Tibial artery (tissue), 4 donors: ENCODE results near the gene WNK1.

Experiments used
- DNase-seq, 2 donors: peaks; one replicate each; pipeline ENCODE4 v3.0.0-alpha.2; 2019
- H3K27ac ChIP-seq, 2 donors: fragments of 200-600 bp; sonication (generic) in 1 of 2; 1 replicate in 1 of 2; 2 replicates in 1 of 2; pipeline ENCODE4 v1.5.1; 2018 to 2019; ENCODE audit warnings: mild to moderate bottlenecking in 1 of 2
- H3K27me3 ChIP-seq, 2 donors: fragments of 200-600 bp; sonication (generic) in 1 of 2; one replicate each; pipeline versions ENCODE4 v1.5.1 to v1.6.0; 2016 to 2019
- H3K36me3 ChIP-seq, 3 donors: fragments of 200-600 bp; sonication (generic) in 2 of 3; one replicate each; pipeline ENCODE4 v1.5.1; 2016 to 2019; ENCODE audit warnings: mild to moderate bottlenecking in 2 of 3
- H3K4me1 ChIP-seq, 4 donors: fragments of 200-600 bp; sonication (generic) in 2 of 4; 1 replicate in 3 of 4; 2 replicates in 1 of 4; pipeline ENCODE4 v1.5.1; 2016 to 2019
- H3K4me3 ChIP-seq, 2 donors: fragments of 200-600 bp; sonication (generic) in 1 of 2; 1 replicate in 1 of 2; 2 replicates in 1 of 2; pipeline ENCODE4 v1.5.1; 2018 to 2019; ENCODE audit warnings: mild to moderate bottlenecking in 2 of 2
- H3K9me3 ChIP-seq, 3 donors: fragments of 200-600 bp; sonication (generic) in 1 of 3; one replicate each; pipeline ENCODE4 v1.5.1; 2016 to 2019
- intact Hi-C: fragments of 100-400 bp; cut with DNase I; formaldehyde crosslinking; loops from one replicate; pipeline ENCODE4 v1.15.0; 2023; ENCODE audit warnings: low total_unique reads
- TF ChIP-seq, protein P1 (sequence below), 2 experiments: fragments of 200-600 bp in 1 of 2; fragments of 450-650 bp in 1 of 2; IDR thresholded peaks; one replicate each; pipeline ENCODE4 v1.5.1; 2017 to 2019; ENCODE audit warnings: antibody characterized with exemption in 2 of 2, mild to moderate bottlenecking in 1 of 2, moderate library complexity in 1 of 2

The WNK1 gene

DNA sequence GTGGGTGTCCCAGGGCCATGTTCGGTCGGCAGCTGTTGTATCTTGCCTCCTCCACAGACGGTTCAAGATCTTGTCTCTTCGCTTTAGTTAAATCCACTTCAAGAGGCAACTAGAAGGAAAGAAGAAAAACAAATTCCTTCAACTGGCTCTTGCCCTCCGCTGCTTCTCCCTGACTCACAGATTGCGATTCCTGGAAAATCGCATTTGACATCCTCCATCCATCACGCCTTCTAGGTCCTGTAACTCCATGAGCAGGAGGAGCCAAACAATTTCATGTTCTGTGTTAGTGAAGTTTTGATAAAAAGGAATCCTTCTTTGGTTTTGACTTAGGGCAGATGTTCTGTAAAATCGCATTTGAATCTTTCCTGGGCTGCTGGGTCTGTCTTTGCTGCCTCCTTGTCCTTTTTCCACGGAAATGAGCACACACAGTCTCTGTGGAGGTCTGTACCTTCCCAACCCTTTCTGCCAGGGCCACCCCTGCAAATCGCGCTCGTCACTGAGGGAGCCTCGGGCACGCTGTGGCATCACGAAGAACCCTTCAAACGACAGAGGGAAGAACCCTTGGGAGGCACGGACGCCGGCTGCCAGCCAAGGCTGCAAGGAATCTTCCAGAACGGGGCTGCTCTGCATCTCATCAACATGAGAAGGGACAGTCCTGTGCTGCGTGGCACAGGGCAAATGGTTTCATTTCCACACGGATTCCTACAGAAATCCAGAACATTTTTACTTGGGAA lies 164.5 kb downstream of the WNK1 start:
- Histone ChIP-seq H3K27me3 (no peaks in the 10 kb centered on the region), H3K9me3 (no peaks in the 10 kb centered on the region), H3K4me3 (no peak overlapping the region), H3K36me3 (peaks cover 59 to 91% (median 66%) of the 10 kb centered on the region in 3 donors), H3K27ac (no peak overlapping the region), H3K4me1 (peaks cover 0 to 5% (median 0%) of the 10 kb centered on the region in 4 donors)
- TF ChIP-seq, protein P1, sequence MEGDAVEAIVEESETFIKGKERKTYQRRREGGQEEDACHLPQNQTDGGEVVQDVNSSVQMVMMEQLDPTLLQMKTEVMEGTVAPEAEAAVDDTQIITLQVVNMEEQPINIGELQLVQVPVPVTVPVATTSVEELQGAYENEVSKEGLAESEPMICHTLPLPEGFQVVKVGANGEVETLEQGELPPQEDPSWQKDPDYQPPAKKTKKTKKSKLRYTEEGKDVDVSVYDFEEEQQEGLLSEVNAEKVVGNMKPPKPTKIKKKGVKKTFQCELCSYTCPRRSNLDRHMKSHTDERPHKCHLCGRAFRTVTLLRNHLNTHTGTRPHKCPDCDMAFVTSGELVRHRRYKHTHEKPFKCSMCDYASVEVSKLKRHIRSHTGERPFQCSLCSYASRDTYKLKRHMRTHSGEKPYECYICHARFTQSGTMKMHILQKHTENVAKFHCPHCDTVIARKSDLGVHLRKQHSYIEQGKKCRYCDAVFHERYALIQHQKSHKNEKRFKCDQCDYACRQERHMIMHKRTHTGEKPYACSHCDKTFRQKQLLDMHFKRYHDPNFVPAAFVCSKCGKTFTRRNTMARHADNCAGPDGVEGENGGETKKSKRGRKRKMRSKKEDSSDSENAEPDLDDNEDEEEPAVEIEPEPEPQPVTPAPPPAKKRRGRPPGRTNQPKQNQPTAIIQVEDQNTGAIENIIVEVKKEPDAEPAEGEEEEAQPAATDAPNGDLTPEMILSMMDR (IDR thresholded peaks at IDR 0.05), result no peak
- intact Hi-C loops, result no loop called here
- DNase-seq, result no peak

DNA sequence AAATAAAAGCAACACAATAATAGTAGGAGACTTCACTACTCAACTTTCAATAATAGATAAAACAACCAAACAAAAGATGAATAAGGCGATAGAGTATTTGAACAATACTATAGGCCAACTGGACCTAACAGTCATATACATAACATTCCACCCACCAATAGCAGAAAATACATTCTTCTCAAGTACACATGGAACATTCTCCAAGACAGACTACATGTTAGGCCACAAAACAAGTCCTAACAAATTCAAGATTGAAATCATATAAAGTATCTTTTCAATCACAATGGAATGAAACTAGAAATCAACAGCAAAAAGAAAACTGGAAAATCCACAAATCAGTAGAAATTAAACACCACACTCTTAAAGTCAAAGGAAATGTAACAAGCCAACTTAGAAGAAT lies 168.3 kb downstream of the WNK1 start:
- DNase-seq, result no peak
- Histone ChIP-seq H3K9me3 (no peaks in the 10 kb centered on the region), H3K27me3 (no peaks in the 10 kb centered on the region), H3K4me1 (no peaks in the 10 kb centered on the region), H3K4me3 (no peak overlapping the region), H3K27ac (no peak overlapping the region), H3K36me3 (peaks cover 38 to 93% (median 59%) of the 10 kb centered on the region in 3 donors)
- TF ChIP-seq, protein P1 (IDR thresholded peaks at IDR 0.05), result no peak
- intact Hi-C loops, result no loop called here

DNA sequence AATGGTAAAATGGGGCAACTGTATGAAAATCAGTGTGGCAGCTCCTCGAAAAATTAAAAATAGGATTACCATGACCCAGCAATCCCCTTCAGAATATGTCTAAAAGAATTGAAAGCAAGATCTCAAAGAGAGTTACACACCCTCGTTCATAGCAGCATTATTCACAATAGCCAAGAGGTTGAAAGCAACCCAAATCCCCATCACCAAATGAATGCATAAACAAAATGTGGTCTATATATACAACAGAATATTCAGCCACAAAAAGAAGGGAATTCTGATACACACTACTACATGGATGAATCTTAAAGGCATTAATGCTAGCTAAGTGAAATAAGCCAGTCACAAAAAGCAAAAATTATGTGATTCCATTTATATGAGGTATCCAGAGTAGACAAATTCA lies 169.9 kb downstream of the WNK1 start:
- Histone ChIP-seq H3K9me3 (no peaks in the 10 kb centered on the region), H3K27me3 (no peaks in the 10 kb centered on the region), H3K4me3 (no peak overlapping the region), H3K36me3 (peaks cover 32 to 93% (median 59%) of the 10 kb centered on the region in 3 donors), H3K4me1 (no peaks in the 10 kb centered on the region), H3K27ac (no peak overlapping the region)
- DNase-seq, result no peak
- TF ChIP-seq, protein P1 (IDR thresholded peaks at IDR 0.05), result no peak
- intact Hi-C loops, result no loop called here

DNA sequence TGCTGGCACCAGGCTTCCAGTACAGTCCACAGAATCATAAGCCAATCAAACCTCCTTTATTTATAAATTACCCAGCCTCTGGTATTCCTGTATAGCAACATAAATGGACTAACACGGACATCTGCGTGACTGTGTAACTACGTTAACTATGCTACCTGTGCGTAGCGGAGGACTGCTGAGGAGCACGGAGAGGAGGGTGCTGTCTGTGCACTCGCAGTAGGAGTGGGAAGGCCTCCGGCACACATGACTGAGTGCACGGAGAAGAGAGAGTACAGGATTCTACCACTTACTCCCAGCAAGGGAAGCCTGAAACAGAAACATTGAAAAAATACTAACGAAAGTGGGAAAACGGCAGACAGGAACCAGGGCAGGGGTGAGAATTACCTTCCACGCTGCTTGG lies 174.3 kb downstream of the WNK1 start:
- Histone ChIP-seq H3K27me3 (no peaks in the 10 kb centered on the region), H3K4me1 (no peaks in the 10 kb centered on the region), H3K4me3 (no peak overlapping the region), H3K27ac (no peak overlapping the region), H3K36me3 (peaks cover 53 to 99% (median 88%) of the 10 kb centered on the region in 3 donors), H3K9me3 (no peaks in the 10 kb centered on the region)
- TF ChIP-seq, protein P1 (IDR thresholded peaks at IDR 0.05), result no peak
- DNase-seq, result no peak
- intact Hi-C loops, result no loop called here

DNA sequence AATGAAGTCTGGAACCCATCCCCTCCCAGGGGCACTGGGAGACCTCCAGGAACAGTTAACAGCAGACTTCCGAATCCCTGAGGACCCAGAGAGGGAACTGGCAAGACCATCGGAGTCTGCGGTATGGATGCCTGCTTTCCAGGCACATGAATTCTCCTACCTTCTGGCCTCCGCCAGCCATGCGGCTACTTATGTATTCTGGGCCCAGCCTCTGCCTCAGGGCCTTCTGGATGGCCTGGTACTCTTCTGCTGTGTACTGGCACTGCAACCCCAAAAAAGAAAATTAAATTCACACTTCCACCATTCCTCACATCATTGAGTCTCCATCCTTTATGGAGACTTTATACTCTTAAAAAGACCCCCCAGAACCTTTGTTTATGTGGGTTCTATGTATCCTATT lies 178.7 kb downstream of the WNK1 start:
- H3K9me3 ChIP-seq, result no peaks in the 10 kb centered on the region
- no peaks in the 10 kb centered on the region for H3K4me1 ChIP-seq
- DNase-seq, result no peak
- no peak overlapping the region for H3K4me3 ChIP-seq
- TF ChIP-seq, protein P1 (IDR thresholded peaks at IDR 0.05), result no peak
- intact Hi-C loops, result no loop called here
- H3K27me3 ChIP-seq, result no peaks in the 10 kb centered on the region
- H3K36me3 ChIP-seq, result peaks cover 49 to 64% (median 61%) of the 10 kb centered on the region in 3 donors
- no peak overlapping the region for H3K27ac ChIP-seq
